NB4 (cell line): ENCODE results near the gene C1orf21.

Experiments
- DNase-seq: peaks from one replicate; pipeline ENCODE4 v3.0.0; 2010; ENCODE audit warnings: low read depth
- H3K4me3 ChIP-seq: one replicate; pipeline ENCODE4 v1.5.1; 2011; ENCODE audit warnings: mild to moderate bottlenecking, low read depth, low read length, moderate library complexity
- CTCF ChIP-seq: IDR thresholded peaks from one replicate; pipeline ENCODE4 v1.5.1; 2012; ENCODE audit warnings: low read depth, low read length
- MYC ChIP-seq: IDR thresholded peaks from 2 replicates; pipeline ENCODE4 v1.6.1; 2011; ENCODE audit warnings: low read depth, low read length
- POLR2A ChIP-seq: IDR thresholded peaks from 2 replicates; pipeline ENCODE4 v1.6.1; 2011; ENCODE audit warnings: mild to moderate bottlenecking; ENCODE audit not compliant: insufficient read length; ENCODE audit errors: extremely low read depth
- TF ChIP-seq, protein P1 (sequence below): IDR thresholded peaks from 2 replicates; pipeline ENCODE4 v1.6.1; 2011; ENCODE audit warnings: low read depth, low read length

Gene C1orf21

DNA sequence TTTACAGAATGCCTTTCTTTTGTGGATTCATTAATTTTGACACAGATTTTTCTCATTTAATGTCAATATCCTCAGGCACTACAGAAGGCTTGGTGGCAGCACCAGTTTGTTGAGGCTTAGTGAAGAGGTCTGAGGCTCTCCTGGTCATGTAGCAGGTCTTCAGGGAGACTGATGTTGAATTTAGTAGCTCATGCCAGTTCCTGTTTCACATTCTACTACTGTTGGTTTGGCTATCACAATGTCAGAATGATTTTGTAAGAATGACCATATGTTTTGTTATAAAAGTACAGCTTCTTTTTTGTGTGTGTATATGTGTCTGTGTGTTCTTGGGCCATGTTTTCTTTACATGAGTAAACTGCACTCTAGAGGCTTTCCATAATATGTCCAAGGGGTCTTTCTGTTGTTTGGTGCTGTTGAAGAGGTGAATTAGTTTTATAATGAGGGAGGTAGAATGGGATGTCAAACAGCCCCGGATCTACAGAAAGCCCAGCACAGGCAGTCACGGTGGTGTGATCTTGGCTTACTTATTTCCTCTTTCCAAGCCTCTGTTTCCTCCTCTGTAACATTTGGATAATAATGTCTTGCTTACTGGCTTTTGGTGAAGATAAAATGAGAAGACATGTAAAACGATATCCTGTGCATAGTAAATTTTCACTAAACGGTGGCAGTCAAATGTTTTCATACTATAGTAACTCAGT lies 32.0 kb downstream of the C1orf21 start:
- TF ChIP-seq MYC = no peak
- TF ChIP-seq POLR2A = no peak
- no peak for TF ChIP-seq CTCF
- TF ChIP-seq, protein P1, sequence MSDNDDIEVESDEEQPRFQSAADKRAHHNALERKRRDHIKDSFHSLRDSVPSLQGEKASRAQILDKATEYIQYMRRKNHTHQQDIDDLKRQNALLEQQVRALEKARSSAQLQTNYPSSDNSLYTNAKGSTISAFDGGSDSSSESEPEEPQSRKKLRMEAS = no peak
- no peak overlapping the region for H3K4me3 ChIP-seq
- no peak for DNase-seq

GRCh38 chr1:184419350-184420161 lies 32.7 kb downstream of the C1orf21 start:
- no peak for DNase-seq
- TF ChIP-seq POLR2A = no peak
- no peak for TF ChIP-seq MYC
- no peak for TF ChIP-seq CTCF
- TF ChIP-seq, protein P1 = no peak
- H3K4me3 ChIP-seq = no peak overlapping the region

- no peak for DNase-seq
- no peak overlapping the region for H3K4me3 ChIP-seq
- no peak for TF ChIP-seq MYC
Observed at GRCh38 chr1:184422490-184423233, 35.8 kb downstream of the C1orf21 start.

GRCh38 chr1:184423649-184424048 lies 36.8 kb downstream of the C1orf21 start:
- H3K4me3 ChIP-seq = no peak overlapping the region
- TF ChIP-seq, protein P1 = no peak
- TF ChIP-seq POLR2A = no peak
- no peak for TF ChIP-seq CTCF
- no peak for TF ChIP-seq MYC
- no peak for DNase-seq

GRCh38 chr1:184424157-184424556 lies 37.3 kb downstream of the C1orf21 start:
- H3K4me3 ChIP-seq = no peak overlapping the region
- no peak for DNase-seq
- TF ChIP-seq MYC (no peak), POLR2A (no peak), CTCF (no peak)
- TF ChIP-seq, protein P1 = no peak

DNA sequence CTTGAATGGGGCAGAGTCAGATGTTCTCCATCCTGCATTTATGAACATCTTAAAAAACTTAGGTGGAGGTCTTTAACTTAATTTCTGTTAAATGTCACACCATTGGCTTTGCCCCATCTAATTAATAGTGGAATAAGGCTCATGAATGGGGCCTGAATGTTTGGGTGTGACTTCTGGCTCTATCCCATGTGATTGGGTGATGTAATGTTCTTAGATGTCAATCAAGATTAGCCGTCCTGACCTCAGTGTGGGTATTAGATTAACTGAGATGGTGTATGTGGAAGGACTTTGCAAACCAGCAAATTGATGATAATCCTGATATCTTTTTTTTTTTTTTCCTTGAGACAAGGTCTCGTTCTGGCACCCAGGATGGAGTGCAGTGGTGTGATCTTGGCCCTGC lies 38.1 kb downstream of the C1orf21 start:
- TF ChIP-seq POLR2A = no peak
- DNase-seq = no peak
- H3K4me3 ChIP-seq = no peak overlapping the region
